Muscle of arm (tissue), 12 donors: Measurements from ENCODE around the gene TSPAN4. TPM values are rescaled to one million over a fixed set of nuclear protein-coding genes. Genes with fewer than 3 reads are reported as not detected.

Source experiments
- DNase-seq: peaks from one replicate; pipeline ENCODE4 v3.0.0-alpha.2; 2013
- polyA plus RNA-seq, 12 donors: library from polyadenylated mRNA; unstranded; fragments of 120-200 nt; gene quantifications; one replicate each; pipeline ENCODE4 v1.2.1, GENCODE V29; 2013; ENCODE audit not compliant: insufficient read length in 12 of 12

Gene TSPAN4
- polyA plus RNA-seq, 12 donors, result 35.8 to 102 (median 46.9) TPM; not detected in 1

DNA sequence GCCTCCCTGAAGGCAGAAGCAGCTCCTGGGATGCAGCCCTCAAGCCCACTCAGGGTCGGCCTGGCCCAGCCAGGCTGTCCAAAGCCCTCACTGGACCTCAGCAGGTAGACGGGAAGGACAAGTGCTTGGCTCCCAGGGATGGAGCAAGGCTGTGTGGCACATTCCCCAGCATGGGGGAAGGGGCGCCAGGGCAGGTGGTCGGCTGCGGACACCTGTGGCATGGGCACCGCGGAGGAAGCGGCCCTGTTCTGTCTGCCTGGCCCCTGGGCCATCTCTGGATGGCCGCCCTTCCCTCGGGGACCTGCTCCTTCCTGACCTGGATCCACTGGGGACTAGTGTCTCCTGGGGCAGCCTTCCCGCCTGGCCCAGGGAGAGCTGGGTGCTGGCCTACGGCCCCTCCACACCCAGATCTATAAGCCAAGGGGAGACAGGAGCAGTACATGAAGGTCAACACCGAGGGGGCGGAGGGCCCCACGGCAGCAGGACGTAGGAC lies 42.0 kb downstream of the TSPAN4 start:
- DNase-seq, result no peak

GRCh38 chr11:886568-886967 lies 43.9 kb downstream of the TSPAN4 start:
- no peak for DNase-seq

GRCh38 chr11:887589-887988 lies 44.9 kb downstream of the TSPAN4 start:
- no peak for DNase-seq

GRCh38 chr11:888310-889212 lies 45.9 kb downstream of the TSPAN4 start:
- no peak for DNase-seq

DNA sequence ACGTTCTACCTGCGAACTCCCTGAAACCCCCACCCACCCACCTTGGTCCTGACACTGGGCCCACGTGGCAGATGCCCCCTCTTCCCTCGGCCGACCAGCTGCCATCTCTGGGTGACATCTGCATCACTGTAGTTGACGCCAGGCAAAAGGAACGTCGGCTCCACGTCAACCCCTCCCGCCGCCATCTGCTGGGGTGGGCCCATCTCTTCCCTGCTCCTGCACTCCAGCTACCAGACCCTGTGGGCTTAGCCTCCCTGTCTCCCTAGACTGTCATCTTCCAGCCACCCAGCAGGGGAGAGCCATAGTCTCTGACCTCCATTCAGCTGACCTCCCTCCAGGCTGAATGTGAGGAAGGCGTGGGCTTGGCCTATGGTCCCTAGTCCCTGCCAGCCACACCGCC lies 46.6 kb downstream of the TSPAN4 start:
- no peak for DNase-seq

GRCh38 chr11:889687-890475 lies 47.2 kb downstream of the TSPAN4 start:
- no peak for DNase-seq

GRCh38 chr11:890794-891540 lies 48.3 kb downstream of the TSPAN4 start:
- DNase-seq, result no peak

GRCh38 chr11:893008-893654 lies 50.5 kb downstream of the TSPAN4 start:
- DNase-seq, result no peak

- no peak for DNase-seq
These were observed 52.0 kb downstream of the TSPAN4 start for GRCh38 chr11:894575-895201.

GRCh38 chr11:895331-896110 lies 52.9 kb downstream of the TSPAN4 start:
- no peak for DNase-seq

- no peak for DNase-seq
These were observed 54.8 kb downstream of the TSPAN4 start for GRCh38 chr11:897253-898142.

GRCh38 chr11:898143-898511 lies 55.5 kb downstream of the TSPAN4 start:
- DNase-seq, result no peak

DNA sequence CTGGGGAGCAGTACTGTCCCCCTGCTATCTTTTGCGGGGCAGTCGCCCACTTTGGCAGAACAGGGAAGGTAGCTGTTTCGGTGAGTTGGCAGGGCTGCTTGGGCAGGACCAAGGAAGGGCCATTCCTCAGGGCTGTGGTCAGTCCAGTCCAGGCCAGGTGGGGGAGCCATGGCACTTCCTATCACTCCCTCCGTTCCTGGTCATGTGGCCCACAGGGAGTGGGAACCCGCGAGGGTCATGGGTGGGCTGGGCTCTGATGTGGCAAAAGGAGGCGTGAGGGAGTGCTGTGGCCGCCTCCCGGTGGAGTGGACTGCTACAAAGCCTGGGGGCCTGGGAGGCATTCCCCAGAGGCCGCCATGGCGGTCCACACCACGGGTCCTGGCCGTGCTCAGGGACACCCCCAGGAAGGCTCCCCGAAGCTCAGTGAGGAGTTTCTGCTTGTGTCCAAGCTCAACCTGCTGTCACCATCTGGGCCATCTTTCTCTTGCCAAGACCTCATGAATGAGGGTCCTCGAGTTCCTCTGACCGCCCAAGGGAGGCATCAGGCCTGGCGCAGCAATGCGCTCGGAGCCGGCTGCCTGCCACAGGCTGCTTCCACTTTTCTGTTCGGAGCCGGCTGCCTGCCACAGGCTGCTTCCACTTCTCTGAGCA lies 56.0 kb downstream of the TSPAN4 start:
- DNase-seq, result no peak

DNA sequence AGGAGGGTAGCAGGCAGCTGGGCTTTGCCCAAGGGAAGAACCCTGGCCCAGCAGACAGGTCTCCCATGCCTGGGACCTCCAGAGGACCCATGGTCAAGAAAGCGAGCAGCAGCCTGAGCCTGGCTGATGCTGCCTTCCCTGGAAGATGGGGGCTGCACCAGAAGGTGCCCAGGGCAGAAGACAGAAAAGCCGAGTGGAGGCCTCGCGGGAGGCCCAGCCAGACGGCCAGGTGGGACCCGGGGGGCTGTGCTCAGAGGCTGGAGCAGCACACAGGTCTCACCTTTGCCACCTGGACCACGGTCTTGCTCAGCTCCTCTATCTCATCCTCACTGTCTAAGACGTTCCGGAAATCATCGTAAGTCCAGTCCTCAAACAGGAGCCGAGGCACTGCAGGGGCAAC lies 57.1 kb downstream of the TSPAN4 start:
- no peak for DNase-seq

DNA sequence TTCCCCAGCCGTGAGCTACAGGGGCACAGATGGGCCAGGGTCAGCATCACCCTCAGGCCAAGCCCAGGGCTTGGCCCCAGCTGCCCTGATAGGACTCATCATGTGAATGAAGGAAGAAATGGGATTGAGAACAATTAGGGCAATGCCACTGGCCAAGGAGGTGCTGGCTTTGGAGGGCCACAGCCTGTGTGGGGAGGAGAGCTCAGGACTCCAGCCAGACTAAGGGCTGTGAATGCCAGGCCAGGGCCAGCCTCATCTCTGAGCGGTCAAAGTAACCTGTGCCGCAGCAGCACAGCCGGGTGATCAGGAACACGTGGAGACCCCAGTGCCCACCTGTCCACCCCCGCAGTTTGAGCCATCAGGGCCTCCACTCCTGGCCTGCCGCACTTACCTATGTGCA lies 57.9 kb downstream of the TSPAN4 start:
- no peak for DNase-seq

DNA sequence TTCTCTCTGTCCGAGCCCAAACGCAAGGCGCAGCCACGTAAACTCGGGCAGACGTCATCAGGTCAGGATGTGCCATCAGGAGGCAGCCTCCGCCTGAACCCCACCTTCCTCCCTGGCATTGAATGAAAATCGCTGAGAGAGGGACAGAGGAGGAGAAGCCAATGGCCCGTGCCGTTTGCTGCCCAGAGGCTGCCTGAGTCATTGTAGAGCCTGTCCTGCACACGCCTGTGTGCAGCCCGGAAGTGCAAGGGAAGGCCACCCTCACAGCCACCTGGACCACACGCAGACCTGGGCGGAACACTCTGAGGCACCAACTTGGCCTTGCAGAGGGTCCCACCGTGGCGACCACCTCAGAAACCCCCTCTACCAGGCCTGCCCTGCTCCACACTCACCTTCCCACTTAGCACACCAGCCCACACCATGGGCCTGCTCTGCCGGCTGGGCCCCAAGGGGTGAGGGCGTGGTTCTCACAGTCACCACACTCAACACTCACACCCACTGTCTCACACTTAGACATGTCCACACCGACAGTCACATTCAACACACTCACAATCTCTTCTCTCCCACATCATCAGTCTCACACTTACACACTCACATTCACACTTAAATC lies 58.9 kb downstream of the TSPAN4 start:
- no peak for DNase-seq

DNA sequence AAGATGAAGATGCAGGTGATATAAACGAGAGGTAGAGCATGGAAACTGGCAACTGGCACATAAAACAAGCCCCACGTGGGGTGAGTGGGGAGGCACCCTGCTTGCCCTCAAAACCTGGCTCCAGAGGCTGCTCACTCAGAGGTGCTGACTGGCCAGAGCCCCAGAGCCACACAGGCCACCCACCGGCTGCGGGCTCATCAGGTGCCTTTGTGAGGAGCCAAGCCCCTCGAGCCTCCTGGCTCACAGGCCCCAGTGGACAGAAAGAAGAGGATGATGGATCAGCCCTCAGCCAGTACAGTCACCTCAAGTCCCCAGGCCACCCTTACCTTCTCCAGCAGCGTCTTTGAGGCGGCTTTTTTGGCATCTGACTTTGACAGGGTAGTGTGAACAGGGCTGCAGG lies 61.7 kb downstream of the TSPAN4 start:
- DNase-seq, result no peak

- DNase-seq, result no peak
These were observed 63.3 kb downstream of the TSPAN4 start for GRCh38 chr11:905952-906351.
